GM18499 (cell line): Measurements from ENCODE around the gene TVP23A.

Source experiments
- ATAC-seq: cut with Tn5 transposase; IDR thresholded peaks from one replicate; pipeline ENCODE4 v1.9.1; 2021; ENCODE audit warnings: moderate number of reproducible peaks; ENCODE audit not compliant: insufficient read depth, unreplicated experiment

TVP23A gene

DNA sequence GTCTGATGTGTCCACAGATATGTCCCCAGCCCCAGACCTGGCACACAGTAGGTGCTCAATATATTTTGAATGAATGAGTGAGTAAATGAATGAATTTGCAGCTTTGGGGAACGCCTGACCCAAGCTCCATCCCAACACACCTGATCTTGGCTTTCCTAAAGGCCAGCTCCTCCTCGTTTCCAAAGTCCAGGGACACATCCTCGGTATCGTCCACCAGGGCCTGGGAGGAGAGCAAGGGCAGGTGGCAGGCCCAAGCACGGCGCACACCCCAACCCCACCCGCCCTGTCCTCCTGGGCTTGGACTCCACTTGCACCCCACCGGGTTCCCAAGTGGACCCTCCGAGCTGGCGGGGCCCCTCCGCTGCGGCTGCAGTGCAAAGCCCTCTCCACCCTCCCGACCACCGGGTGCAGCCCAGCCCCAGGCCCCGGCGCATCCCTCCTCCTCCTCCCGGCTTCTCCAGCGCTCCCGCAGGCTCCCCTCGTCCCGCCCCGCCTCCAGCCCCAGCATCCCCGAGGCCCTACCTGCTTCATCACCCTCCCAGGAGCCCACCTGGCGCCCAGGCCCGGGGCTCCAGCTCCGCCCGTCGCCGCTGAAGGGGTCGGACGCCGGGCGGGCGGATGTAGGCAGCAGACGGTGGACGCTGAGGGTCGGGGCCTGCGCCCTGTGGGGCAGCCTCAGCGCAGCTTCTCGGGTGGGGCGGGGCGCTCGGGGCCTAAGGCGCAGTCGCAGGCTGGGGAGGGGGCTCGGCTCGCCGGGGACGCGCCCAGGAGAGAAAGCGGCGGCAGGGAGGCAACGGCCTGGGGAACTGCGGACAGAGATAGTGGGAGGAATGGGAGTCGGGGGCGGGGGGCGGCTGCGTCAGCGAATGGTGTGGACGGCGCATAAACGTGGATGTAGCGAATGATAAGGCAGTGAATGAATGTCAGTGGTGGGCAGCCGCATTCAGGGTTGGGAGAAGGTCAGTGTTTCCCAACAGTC, at the start of gene TVP23A:
TVP23A (minus strand) TSS at position 832 of the 979 bp plus-strand sequence; CDS start at position 531, 301 bp downstream.
- ATAC-seq: no peak

- ATAC-seq: no peak
These were observed 49.6 kb upstream of the TVP23A start for GRCh38 chr16:10868104-10868595.

DNA sequence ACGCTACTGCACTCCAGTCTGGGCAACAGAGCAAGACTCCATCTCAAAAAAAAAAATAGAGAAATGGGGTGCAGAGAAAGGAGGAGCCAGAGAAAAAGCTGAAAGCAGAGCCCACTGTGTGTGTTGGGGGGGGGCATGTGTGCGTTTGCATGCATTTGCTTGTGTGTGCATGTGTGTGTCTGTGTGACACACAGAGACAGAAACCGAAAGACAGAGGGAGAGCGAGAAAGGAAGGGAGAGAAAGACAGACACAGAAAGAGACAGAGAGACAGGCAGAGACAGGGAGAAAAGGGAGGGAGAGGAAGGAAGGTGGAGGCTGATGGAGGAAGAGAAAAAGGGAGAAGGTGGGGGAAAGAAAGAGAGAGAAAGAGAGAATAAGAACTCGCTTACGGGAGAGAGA, 48.6 kb upstream of the TVP23A start:
- ATAC-seq: no peak

DNA sequence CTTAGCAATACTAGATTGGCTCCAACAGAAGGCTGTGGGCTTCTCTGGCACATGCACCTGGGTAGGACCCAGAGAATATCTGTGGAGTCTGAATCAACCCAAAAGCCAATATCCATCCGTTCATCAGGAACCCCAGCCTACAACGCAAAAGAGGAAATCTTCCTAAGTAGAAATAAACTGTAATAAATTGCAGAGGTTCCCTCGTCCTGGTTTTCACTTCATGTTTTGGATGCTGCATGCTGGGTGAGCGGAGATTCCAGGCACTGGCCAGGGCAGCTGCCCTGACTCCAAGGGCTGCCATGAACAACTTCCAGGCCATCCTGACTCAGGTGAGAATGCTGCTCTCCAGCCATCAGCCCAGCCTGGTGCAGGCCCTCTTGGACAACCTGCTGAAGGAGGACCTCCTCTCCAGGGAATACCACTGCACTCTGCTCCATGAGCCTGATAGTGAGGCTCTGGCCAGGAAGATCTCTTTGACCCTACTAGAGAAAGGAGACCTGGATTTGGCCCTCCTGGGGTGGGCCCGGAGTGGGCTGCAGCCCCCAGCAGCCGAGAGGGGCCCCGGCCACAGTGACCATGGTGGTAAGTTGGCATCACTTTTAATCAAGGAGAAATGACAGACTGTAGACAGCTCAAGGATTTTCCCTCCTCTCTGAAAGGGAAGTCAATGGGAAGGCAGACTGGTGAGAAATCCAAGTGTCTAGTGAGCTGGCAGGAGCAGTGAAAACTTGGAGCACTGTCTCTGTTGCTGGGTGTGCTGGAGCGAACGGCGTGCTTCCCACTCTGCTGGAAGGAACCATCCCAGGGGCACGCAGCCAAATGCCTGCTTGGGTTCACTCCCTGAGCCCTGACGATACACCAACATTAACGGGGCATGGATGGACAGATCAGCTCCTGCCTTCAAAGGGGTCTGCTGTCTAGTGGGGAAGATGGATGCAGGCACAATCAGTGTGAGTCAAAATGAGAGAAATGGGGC, 47.7 kb upstream of the TVP23A start:
- ATAC-seq: no peak

DNA sequence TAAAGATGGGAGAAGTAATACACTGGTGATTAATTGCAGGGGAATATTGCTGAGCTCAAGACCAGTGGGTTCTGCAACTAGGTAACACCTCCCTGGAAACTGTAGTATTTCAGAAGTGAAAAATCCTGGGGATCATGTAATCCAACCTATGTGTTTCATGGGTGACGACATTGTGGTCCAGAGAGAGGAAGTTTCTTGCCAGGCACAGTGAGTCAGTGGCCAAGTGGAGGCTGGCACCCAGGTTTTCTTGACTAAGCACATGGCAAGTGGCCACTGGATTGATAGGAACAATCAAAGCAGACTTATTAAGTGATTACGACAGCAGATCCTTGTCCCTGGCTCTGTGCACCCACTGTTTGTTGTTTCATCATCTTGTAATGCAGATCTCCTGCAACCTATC, 43.8 kb upstream of the TVP23A start:
- ATAC-seq: no peak

- ATAC-seq: no peak
These were observed 41.1 kb upstream of the TVP23A start for GRCh38 chr16:10859658-10860057.

DNA sequence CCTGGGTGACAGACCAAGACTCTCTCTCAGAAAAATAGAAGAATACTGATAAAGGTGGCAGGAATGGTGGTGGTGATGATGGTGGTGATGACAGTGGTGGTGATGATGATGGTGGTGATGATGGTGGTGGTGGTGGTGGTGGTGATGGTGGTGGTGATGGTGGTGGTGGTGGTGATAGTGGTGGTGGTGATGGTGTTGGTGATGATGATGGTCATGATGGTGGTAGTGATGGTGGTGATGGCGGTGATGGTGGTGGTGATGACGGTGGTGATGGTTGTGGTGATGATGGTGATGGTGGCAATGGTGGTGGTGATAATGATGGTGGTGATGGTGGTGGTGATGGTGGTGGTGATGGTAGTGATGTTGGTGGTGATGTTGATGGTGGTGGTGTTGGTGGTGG, 40.4 kb upstream of the TVP23A start:
- ATAC-seq: no peak

GRCh38 chr16:10858203-10858602, 39.6 kb upstream of the TVP23A start:
- ATAC-seq: no peak

GRCh38 chr16:10856042-10856441, 37.4 kb upstream of the TVP23A start:
- ATAC-seq: no peak

DNA sequence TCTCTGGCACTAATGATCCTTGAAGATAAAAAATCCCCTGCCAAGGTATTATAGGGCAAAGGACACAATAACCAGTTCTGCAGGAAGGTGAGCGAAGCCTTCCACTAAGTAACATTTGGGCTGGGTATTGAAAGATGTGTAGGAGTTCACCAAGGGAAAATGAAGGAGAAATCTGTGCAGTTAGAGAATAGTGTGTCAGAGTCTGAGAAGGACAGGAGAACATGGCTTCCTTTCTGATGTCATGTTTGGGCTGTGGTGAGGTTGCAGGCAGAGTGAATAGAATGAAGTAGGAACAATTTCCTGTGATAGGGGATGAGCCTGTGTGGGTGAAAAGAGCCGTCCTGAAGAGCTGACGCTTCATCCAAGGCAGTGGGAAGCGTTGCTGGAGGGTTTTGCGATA, 34.4 kb upstream of the TVP23A start:
- no peak for ATAC-seq

- no peak for ATAC-seq
These were observed 33.7 kb upstream of the TVP23A start for GRCh38 chr16:10852286-10852685.

GRCh38 chr16:10851512-10851911, 32.9 kb upstream of the TVP23A start:
- ATAC-seq: no peak

DNA sequence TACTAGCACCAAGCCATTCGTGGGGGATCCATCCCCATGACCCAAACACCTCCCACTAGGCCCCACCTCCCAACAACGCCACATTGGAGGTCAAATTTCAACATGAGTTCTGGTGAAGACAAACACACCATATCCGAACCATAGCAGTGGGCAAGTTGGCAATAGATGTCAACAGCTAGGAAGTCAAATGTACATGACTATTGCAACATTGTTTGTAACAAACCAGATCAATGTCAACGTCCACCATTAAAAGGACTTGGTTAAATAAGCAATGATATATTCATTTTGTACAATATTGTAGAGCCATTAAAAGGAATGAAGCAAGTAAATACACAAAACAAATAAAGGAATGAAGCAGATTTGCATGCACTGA, 31.9 kb upstream of the TVP23A start:
- no peak for ATAC-seq

DNA sequence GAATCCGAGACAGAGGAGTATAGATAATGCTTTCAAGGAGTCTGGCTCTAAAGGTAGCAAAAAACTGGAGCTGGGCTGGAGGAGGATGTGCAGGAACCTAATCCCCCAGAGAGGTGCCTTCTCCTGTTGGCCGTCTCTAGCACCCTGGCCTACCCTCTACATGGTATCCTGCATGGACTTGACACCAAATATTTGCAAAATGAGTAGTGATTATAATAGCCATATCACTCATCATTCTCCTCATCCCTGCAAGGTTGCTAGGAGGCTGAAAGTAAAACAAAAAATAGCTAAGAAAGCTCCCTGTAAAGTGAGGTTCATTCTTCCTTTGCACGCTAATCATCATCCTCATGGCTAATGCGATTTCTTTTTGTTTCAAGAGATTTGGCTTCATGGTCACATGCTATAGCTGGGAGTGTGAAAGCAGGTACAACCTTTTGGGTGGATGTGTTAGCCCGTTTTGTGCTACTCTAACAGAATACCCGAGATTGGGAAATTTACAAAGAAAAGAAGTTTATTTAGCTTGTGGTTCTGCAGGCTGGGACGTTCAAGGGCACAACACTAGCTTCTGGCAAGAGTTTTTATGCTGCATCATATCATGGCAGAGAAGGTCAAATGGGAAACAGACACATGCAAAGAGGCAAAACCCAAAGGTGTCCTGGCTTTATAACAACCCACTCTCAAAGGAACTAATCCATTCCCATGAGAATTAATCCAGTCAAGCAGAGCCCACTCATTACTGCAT, 31.3 kb upstream of the TVP23A start:
- no peak for ATAC-seq

- ATAC-seq: no peak
These were observed 28.6 kb upstream of the TVP23A start for GRCh38 chr16:10847176-10847575.

DNA sequence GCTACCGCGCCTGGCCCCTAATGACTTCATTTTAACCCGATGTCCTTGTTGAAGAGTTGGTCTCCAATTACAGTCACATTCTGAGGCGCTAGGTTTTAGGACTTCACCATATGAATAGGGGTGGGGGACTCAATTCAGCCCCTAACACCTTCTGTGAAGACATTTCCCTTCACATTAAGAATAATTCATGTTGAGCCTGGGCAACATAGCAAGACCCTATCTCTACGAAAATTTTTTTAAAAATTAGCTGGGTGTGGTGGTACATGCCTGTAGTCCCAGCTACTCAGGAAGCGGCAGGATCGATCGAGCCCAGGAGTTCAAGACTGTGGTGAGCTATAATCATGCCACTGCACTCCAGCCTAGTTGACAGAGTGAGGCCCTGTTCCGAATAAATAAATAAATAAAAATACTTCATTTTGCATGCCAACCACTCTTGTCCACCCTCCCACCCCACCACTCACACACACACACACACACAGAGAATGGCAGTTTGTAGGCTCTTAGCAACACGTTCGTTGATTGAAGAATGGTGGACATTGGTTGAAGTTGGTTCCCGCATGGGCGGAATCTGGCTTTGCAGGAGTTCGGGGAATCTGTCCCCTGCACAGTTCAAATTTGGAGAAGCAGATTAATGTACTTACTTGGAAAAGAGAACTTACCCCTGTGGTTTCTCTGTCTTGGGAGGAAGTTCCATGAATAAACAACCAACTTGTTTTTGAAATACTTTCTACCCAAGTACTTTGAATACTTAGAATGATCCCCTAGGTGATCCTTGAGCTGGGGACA, 27.8 kb upstream of the TVP23A start:
- no peak for ATAC-seq

DNA sequence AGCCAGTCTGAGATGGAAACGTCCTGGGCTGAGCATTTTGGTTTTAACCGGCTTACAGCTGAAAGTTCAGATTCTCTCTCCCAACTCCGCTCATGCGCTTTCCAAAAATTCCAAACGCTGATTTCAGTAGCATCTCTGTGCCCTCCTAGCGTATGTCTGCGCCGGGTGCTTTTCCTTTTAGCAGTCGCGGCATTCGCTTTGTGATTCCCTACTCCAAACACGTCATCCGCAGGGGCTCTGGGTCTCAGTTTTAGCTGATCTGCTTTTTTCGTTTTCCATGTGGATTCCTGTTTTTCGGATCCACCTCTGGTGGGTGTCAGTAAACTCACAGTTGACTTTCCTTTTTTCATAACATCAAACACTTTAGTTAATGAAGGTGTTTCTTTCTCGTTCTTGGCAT, 22.1 kb upstream of the TVP23A start:
- no peak for ATAC-seq

DNA sequence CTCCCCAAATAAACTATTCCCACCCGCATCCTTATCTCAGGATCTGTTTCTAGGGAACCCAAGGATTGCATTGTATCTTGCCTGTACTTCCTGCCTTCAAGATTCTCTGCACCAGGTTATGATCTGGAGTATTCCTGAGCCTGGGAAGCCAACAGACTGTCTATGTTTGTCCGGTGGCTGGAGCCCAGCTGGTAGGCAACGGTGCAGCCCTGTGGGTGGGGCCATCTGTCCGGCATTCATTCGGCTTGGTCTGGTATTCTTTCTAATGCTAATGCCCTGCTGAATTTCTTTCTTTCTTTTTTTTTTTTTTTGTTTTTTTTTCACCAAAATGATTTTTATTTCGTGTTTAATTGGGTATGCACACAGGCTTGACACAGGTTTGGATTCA, 20.7 kb upstream of the TVP23A start:
- no peak for ATAC-seq

GRCh38 chr16:10838621-10839278, 20.2 kb upstream of the TVP23A start:
- no peak for ATAC-seq
